PFSK-1 (cell line): ENCODE data around the gene GRIN2A.

Experiments used
- FOXP2 ChIP-seq: optimal IDR thresholded peaks from 2 replicates; pipeline ENCODE3; 2011; ENCODE audit warnings: borderline replicate concordance, control low read depth, inconsistent platforms; ENCODE audit not compliant: insufficient read depth; ENCODE audit errors: extremely low read length, extremely low read depth
- POLR2AphosphoS5 ChIP-seq: IDR thresholded peaks from 2 replicates; pipeline ENCODE4 v1.6.1; 2012; ENCODE audit warnings: low read depth, mild to moderate bottlenecking, control low read depth, low read length, moderate library complexity
- REST ChIP-seq, 2 experiments: IDR thresholded peaks; 2 replicates each; pipeline versions ENCODE4 v1.6.1 to v1.8.0; 2011 to 2012; ENCODE audit warnings: low read depth in 2 of 2, low read length in 2 of 2, control low read depth in 1 of 2, inconsistent platforms in 1 of 2, mild to moderate bottlenecking in 1 of 2, moderate library complexity in 1 of 2; ENCODE audit not compliant: insufficient read depth in 1 of 2
- TAF1 ChIP-seq: IDR thresholded peaks from 2 replicates; pipeline ENCODE4 v1.6.1; 2012; ENCODE audit warnings: low read length, control low read depth, borderline replicate concordance; ENCODE audit not compliant: insufficient read depth

DNA sequence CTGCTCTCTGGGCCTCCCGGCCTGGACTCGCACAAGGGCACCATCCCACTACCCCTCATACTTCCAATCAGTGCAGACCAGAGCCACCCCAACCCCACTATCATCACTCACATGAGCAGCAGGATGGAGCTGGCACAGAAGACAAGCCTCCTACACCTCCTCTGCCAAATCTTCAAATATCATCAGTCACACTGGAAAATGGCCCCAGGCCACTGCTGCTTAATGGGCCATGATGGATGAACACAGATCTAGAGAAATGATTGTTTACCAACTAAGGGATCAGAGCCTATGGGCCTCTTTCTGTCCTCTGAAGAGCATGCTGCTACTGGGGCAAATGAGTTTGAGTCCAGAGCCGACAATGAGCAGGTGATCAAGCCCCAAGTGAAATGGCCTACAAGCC lies 165.5 kb downstream of the GRIN2A start:
- TF ChIP-seq REST (IDR thresholded peaks at IDR 0.05; ENCODE audit: insufficient read depth in 1 of 2, low read depth in 2 of 2, low read length in 2 of 2) (no peak), FOXP2 (no peak), POLR2AphosphoS5 (no peak), TAF1 (no peak)
